LNCAP (cell line): ENCODE data around the gene KLF8.

ENCODE experiments used
- TF ChIP-seq, protein P1 (sequence below): fragments of 450-650 bp; IDR thresholded peaks from 2 replicates; pipeline ENCODE4 v1.5.1; 2017; ENCODE audit warnings: mild to moderate bottlenecking

The KLF8 gene

DNA sequence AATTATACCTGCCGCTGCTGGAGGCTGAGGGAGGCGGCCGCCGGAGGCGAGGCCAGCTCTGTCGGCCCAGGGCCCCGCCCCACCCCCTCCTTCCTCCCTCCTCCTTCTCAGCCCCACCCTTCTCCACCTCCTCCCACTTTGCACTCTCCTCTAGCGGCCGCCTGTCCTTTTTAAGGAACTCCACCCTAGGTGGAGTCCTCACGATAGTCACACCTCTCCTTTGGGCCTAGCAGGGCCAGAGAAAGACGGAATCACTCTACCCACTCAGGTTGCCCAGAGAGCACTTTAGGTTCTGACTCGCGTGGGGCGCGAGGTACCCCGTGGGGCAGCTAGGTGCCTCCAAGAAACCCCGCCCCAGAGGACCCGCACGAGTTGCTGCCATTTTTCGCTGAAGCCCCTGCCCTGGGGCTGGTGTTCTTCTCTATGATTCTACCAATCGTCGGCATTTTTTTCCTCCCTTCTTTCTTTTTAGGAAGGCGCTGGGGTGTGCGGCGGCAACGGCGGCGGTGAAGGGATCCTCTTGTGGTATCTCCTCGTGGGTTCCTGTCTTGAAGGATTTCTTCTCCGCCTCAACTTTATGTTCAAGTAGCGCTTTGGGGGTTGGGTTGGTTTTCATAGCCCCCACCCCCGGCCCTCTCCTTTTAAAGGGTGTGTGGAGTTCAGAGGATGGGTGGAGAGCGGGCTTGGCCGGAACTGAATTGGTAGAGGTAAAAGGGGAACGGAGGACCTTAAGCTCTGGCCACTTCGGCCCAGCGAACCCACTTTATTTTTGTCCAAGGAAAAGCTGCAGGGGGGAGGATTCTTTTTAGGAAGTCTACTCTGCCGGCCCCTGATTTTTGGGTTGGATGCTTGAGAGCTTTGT is at the start of gene KLF8:
Gene KLF8 (plus strand): TSS at position 136 of the 862 bp plus-strand sequence. CDS start 979 bp downstream, outside the sequence.
- TF ChIP-seq, protein P1, sequence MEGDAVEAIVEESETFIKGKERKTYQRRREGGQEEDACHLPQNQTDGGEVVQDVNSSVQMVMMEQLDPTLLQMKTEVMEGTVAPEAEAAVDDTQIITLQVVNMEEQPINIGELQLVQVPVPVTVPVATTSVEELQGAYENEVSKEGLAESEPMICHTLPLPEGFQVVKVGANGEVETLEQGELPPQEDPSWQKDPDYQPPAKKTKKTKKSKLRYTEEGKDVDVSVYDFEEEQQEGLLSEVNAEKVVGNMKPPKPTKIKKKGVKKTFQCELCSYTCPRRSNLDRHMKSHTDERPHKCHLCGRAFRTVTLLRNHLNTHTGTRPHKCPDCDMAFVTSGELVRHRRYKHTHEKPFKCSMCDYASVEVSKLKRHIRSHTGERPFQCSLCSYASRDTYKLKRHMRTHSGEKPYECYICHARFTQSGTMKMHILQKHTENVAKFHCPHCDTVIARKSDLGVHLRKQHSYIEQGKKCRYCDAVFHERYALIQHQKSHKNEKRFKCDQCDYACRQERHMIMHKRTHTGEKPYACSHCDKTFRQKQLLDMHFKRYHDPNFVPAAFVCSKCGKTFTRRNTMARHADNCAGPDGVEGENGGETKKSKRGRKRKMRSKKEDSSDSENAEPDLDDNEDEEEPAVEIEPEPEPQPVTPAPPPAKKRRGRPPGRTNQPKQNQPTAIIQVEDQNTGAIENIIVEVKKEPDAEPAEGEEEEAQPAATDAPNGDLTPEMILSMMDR, result no peak

- TF ChIP-seq, protein P1, result no peak
Measured at GRCh38 chrX:56211701-56212100, 20.5 kb upstream of the KLF8 start.

DNA sequence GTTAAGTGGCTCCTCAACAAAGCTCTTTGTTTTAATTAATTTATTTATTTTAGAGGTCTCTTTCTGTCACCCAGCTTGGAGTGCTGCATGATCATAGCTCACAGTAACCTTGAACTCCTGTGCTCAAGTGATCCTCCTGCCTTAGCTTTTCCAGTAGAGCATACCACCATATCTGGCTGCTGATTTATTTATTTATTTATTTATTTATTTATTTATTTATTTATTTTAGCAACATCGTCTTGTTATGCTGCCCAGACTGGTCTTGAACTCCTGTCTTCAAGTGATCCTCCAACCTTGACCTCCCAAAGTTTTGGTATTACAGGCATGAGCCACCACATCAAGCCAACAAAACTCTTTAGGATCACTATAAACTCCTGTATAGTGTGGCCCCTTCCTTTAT is 15.8 kb upstream of the KLF8 start:
- TF ChIP-seq, protein P1, result no peak

GRCh38 chrX:56219700-56220099 is 12.5 kb upstream of the KLF8 start:
- TF ChIP-seq, protein P1, result no peak

DNA sequence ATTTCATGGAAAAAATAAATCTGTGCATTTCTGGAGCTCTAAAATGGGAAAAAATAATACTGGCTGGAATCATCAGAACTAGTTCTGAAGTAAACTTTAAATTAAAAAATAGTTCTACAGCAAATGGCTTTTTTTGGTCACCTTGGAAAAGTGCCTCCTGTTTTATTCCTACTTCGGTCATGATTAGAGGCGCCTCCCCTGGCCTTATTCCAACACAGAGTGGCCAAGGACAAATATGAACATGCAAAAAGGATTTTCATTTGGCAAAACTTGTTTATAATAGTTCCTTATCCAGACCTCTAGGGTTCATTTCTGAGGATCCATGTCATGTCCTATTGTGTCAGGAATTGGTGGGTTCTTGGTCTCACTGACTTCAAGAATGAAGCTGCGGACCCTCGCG is 11.1 kb upstream of the KLF8 start:
- TF ChIP-seq, protein P1, result no peak

GRCh38 chrX:56222473-56223000 is 9.6 kb upstream of the KLF8 start:
- TF ChIP-seq, protein P1, result no peak

DNA sequence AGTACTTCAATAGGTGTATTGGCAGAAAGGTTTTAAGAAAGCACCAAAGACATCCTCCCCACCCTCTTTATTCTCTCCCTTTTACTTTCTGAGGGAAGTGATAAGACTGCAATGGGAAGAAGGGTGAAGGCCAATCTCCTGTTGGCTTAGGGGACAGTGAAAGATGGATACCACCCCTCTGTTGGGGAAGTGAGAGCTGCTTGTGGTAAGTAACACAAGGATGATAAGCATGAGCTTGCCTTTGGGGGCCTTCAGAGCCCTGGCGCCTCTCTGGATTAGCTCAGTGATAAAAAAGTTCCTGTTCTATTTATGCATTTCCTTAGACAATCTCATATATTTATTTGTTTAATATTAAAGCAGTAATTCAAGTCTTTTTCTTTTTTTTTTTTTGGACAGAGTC is 5.2 kb upstream of the KLF8 start:
- TF ChIP-seq, protein P1, result no peak
